NCI-H526 (cell line): Measurements from ENCODE around the gene FMN1.

Experiments
- DNase-seq, 2 experiments: peaks; one replicate each; lab custom pipeline; 2025; lab: John Stamatoyannopoulos, UW

The FMN1 gene

DNA sequence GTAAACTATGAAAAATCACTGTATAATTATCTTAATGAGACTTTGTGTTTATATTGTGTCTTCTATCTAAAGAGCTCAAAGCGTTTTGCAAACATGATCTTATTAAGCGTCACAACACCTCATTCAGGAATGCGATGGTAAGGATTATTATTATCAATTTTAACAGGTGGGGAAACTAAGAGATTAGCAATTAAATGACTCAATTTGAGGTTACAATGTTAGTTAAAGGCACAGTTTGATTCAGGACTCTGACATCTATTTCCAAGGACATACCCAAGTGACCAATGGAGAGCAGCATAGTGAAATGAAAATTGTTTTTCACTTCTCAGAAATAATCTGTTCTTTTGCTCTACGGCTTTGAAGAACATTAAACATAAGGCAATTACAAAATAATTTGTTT, 74.6 kb downstream of the FMN1 start:
- no peak for DNase-seq

GRCh38 chr15:33119273-33119672, 75.2 kb downstream of the FMN1 start:
- no peak for DNase-seq

DNA sequence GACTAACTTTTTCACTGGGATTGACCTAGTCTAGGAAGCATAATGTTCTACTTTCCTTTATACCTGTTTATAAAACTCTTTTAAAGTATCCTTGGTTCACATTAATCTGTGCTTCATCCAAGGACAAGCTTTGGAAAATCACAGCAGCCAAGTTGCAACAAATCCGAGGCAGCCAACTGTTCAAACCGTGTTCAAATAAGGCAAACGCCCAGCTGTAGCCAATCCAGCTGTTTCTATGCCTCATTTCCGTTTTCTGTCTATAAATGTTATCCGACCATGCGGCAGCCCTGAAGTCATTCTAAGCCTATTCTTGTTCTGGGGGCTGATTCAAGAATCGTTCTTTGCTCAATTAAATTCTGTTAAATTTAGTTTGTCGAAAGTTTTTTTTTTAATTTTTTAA, 78.3 kb downstream of the FMN1 start:
- no peak for DNase-seq

- DNase-seq = peak in 1 of 2 experiments; percentile 6
Observed at GRCh38 chr15:33115191-33115861, 79.2 kb downstream of the FMN1 start.

- no peak for DNase-seq
Observed at GRCh38 chr15:33114374-33114717, 80.2 kb downstream of the FMN1 start.

GRCh38 chr15:33113666-33114373, 80.7 kb downstream of the FMN1 start:
- DNase-seq = no peak

DNA sequence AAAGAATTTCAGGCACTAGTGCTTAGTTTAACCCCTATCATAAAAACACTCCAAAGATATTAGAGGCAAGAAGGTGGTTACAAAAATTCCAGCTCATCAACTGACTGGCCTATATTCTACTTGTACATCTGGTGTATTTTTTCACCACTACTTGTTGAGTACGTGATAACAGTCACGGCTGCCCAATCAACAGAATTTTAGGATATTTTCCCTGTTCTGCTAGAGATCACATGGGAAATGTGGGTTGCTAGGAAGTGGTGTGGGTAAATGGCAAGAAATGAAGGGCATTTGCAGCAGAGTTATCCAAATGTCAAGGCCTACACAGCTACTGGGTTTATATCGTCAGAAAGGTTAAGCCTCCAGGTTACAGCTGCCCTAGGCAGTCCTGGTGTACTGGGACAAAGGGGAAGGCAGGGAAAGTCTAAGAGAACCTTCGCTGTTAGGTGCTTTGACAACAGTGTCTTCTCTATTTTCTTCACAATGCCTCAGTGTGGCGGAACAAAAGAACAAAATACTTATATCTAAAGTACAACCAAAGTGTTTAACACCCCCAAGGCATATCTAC, 81.9 kb downstream of the FMN1 start:
- no peak for DNase-seq

DNA sequence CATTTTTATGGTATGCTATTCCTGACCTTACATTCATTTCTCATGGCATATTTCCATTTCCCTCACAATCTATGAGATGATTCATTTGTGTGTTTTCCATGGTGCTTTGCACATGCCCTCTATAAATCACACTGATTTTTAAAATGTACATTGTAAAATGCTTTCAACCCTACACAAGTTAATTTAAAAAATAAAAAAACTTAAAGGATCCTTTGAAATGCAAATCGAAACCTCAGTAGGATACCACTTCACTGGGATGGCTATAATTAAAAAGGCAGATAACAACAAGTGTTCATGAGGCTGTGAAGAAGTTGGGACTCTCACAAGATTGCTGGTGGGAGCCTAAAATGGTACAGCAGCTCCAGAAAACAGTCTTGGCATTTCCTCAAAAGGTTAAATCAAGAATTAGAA, 83.5 kb downstream of the FMN1 start:
- peak; percentile 58 to 77 for DNase-seq

GRCh38 chr15:33109345-33109744, 85.2 kb downstream of the FMN1 start:
- DNase-seq = no peak

- no peak for DNase-seq
Observed at GRCh38 chr15:33108518-33108917, 86.0 kb downstream of the FMN1 start.

DNA sequence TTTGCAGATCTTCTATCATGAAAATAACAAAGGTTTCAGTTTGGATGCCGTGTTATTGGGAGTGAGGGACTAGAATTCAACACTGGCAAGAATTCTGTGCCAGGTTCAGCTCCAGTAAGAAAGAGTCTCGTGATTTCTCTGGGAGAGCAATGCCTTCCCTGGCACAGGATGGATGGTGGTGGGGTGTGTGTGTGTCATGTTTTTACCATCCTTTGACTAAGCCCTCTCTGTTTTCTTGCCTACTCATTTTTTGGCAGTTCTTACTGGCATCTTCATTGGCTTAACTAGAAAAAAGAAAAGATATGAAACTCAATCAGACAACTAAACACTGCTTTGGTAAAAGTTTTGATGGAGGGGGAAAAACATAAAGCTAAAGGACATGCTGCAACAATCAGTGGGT, 86.6 kb downstream of the FMN1 start:
- no peak for DNase-seq

GRCh38 chr15:33104212-33104611, 90.3 kb downstream of the FMN1 start:
- DNase-seq = peak in 1 of 2 experiments; percentile 6

- no peak for DNase-seq
Observed at GRCh38 chr15:33101036-33101435, 93.5 kb downstream of the FMN1 start.

DNA sequence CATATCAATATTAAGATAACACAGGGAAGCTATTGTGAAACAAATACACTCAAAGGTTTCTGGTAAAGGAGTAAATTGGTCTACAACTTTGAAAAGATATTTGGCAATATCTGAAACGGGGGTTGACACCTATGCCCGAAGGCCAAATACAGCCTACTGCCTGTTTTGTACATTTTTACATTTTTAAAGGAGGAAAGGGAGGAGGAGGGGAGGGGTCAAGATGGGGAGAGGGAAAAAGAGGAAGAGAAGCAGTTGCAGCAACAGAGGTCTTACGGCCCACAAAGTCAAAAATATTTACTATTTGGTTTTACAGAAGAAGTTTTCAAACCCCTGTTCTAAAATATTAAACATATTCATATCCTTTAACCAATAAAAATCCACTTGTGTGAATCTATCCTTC, 94.2 kb downstream of the FMN1 start:
- DNase-seq = no peak

- no peak for DNase-seq
Observed at GRCh38 chr15:33099739-33100138, 94.8 kb downstream of the FMN1 start.

GRCh38 chr15:33099213-33099612, 95.3 kb downstream of the FMN1 start:
- no peak for DNase-seq

DNA sequence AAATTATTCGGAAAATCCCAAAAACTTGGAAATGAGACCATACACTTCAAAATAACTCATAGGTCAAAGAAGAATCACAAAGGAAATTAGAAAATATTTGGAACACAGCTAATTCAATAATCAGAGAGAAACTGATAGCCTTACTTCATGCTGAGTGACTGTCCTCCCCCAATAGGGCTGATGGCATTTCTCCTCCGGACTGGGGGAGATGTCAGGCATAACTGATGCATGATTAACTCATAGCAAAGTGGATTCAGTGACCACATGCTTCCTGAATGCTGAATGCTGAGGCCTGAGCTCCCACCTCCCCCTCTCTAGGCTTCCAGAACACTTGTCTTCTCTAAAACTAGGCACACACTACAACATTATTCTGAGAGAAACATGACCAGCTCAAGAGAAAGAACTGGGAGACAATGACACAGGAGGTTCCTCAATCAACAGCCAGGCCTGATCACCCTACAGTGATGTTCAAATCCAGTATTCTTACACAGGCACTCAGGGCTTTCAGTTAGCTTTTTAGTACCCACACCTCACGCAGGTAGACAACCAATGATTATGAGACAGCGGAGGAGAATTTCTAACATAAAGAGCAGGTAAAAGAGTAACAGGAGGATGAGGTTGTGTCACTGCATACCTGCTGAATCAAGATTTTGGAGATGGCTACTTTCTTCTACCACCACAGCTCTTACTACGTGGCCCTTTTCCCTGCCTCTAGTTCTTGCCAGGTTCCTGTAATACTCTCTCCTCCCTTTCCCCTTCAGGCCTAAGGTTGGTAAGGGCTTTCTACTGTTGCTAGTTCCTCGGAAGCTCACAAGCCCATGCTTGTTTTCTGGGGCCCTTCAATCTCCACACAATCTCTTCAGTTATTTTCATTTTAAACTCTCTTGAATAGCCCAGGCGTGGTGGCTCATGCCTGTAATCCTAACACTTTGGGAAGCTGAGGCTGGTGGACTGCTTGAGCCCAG, 96.1 kb downstream of the FMN1 start:
- DNase-seq = no peak

GRCh38 chr15:33096134-33096533, 98.4 kb downstream of the FMN1 start:
- DNase-seq = no peak

DNA sequence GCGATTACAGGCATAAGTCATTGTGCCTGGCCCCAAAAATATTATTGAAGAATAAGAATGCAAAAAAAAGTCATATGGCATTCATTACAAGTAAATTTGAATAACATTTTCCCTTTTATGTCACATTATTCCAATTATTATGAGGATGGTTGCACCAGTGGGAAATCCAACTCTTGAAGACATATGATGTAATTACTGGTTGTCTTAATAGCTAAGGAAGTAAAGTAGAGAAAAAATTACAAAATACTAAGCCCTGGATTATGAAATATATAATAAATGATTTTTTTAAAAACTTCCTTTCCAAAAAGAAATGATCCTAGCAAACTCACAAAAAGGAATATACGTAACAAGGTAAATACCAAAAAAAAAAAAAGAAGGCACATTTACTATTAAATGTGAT, 98.9 kb downstream of the FMN1 start:
- DNase-seq = no peak

- no peak for DNase-seq
Observed at GRCh38 chr15:33094336-33094735, 100.2 kb downstream of the FMN1 start.

DNA sequence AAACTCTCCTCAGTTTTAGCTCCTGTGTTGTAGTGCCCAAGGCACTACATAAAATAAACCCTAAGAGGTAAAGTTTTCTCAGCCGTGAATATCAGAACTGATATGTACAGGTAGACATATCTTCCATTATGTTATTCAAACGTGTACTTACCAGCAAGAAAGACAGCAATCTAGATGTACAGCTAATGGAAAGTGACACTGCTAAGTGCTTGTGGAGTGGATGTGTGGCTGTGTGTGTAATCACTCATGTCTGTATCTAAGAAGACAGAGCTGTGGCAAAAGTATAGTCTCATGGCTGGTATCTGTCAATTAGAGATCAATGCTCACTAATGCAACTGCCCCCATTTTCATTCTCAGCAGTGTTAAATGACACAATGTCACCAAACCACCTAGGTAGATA, 101.3 kb downstream of the FMN1 start:
- DNase-seq = no peak

DNA sequence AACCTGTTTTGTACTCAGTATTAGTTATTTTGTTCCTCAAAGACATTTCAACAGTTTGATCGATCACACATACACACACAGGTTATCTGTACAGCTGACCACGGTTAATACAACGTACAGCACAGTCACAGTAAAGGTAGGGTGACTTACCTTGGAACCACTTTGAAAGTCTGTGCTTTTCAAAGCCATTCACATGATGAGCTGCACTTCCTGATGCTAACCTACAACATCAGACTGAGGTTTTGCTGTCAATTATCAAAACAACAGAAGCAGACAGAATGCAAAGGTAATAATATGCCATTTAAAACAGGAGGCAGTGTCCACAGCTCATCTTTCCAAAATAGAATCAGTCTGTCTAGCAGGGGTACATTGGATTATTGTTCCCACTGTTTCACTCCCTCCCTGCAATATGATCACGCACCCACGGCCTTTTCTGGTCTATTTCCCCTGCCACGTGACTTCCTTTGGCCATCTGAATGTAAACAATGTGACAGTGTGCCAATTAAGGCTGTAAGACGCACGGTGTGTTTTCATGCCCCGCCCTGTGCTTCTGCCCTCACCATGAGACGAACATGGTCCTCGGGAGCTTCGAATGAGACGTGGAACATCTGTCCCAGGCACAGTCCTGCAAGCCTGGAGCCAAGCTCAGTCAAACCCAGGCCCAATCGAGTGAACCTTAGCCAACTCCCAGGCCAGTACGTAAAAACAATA, 102.4 kb downstream of the FMN1 start:
- DNase-seq = peak; percentile 11 to 34
